Occipital lobe (tissue), 2 donors: Measurements from ENCODE around the gene AMPD2. TPM values are rescaled to one million over a fixed set of nuclear protein-coding genes. Genes with fewer than 3 reads are reported as not detected.

Source experiments
- DNase-seq: peaks from one replicate; lab custom pipeline; 2025; lab: John Stamatoyannopoulos, UW
- total RNA-seq: library from RNA; depleted of rRNA; stranded (reverse); fragments of >200 nt; gene quantifications from one replicate; pipeline ENCODE4 v1.2.3, GENCODE V29; 2014

The AMPD2 gene
- 49.4 TPM for total RNA-seq

DNA sequence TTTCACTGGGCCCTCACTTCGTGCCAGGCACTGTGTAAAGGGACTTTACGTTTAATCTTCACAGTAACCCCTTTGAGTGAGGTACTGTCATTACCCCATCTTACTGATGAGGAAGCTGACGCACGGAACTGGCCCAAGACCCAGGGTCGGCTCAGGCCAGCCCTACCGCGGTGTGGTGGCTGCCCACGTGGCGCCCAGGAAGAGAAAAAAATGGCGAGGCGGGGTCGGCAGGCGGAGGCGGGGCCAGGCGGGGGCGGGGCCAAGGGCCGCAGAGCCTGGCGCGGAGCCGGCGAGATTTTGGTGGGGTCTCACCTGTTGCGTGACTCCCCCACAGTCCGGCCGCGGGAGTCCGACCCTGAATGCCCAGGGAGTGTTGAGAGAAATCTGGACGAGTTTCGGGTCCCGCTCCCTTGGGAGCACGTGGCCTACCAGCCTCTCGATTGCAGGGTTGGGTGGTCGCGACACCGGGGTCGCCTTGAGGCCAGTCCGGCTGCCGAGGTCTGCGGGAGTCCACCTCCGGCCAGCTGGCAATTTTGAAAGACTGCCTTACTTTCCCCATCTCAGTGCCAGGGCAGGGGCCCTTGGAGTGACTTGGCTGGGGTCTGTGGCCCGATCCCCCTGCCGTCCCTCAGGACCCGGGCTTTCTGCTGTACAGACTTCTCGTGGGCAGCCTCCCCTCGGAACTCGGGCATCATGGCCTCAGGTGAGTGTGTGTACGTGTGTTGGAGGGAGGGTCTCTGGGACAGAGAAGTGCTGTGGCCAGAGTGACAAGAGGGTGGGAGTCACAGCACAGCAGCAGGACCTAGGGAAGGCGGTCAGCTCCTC, at the start of gene AMPD2, which contains the start of gene GNAT2:
Gene AMPD2, plus strand, starts transcription at position 262 of the 825 bp plus-strand sequence. CDS start 1,339 bp downstream, outside the sequence.
Gene GNAT2, minus strand, starts transcription at position 41 of the 825 bp plus-strand sequence. CDS start 6,746 bp downstream, outside the sequence.
- no peak for DNase-seq

DNA sequence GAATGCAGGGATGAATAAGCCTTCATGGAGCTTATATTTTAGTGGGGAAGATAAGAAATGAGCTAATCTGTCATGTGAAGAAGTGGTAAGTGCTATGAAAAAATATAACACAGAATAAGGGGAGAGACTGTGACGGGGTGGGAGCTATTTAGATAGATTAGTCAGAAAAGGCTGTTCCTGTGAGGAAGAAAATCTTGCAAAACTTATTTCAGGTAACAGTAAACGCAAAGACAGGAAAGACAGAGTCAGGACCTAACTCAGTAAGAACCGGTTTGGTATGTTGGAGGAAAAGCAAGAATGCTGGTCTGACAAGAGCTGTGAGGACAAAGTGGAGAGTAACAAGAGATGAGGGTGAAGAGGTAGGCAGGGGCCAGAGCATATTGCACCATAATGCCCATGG, 49.2 kb upstream of the AMPD2 start:
- no peak for DNase-seq

DNA sequence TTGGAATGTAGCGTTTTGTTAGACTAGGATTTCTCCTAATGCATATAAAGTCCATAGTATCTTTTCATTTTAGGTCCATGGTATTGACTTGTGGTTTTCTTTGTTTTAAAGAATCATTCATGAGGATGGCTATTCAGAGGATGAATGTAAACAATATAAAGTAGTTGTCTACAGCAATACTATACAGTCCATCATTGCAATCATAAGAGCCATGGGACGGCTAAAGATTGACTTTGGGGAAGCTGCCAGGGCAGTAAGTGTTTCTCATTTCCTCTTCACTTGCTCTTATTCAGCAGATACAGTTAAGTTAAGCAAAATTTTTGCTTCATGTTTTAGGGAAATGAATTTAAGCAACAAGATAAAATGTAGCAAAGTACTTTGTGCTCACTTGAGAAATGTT, 45.9 kb upstream of the AMPD2 start:
- DNase-seq: no peak

DNA sequence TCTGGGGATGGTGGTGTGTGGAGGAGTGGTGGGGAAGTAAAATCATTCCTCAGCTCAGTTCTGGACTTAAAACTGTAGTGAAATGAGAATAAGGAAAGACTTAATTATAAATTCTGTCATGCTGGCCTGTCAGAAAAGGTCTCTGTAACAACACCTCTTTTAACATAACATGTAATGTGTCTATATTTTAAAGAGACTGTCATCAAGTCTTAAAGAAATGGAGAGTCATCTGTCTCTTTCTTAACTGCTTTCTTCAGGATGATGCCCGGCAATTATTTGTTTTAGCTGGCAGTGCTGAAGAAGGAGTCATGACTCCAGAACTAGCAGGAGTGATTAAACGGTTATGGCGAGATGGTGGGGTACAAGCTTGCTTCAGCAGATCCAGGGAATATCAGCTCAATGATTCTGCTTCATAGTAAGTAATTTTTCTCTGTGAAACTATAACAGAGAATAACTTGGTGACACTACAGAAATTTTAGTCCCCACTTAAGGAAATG, 40.6 kb upstream of the AMPD2 start:
- no peak for DNase-seq

DNA sequence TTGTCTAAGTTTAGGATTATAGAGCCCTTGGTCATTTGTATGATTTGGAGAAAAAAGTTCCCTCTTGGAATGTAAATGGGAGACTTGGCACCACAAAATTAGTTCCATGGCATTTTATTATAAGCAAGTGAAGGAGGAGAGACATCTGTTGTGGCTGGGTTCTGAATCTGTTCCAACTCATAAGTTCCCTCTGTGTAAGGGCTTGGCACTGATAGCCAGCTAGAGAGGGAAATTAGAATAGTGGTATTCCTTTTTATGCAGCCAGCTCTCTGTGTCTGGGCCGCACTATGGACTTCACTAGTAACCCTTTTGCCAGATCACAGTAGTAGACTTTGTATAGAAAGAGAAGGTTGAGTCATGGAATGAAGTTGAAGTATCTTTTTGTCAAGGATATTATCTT, 40.1 kb upstream of the AMPD2 start:
- no peak for DNase-seq

DNA sequence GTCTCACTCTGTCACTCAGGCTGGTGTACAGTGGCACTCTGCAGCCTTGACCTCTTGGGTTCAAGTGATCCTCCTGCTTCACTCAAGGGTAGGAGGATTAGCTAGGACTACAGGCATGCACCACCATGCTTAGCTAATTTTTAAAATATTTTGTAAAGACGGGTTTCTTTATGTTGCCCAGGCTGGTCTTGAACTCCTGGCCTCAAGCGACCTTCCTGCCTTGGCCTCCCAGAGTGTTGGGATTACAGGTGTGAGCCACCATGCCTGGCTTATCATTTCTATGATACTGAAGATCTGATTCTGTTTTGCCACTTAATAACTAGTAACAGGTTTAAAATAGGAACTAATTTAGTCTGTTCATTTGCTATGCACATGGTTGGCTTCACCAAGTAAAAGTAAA, 37.6 kb upstream of the AMPD2 start:
- DNase-seq: no peak

DNA sequence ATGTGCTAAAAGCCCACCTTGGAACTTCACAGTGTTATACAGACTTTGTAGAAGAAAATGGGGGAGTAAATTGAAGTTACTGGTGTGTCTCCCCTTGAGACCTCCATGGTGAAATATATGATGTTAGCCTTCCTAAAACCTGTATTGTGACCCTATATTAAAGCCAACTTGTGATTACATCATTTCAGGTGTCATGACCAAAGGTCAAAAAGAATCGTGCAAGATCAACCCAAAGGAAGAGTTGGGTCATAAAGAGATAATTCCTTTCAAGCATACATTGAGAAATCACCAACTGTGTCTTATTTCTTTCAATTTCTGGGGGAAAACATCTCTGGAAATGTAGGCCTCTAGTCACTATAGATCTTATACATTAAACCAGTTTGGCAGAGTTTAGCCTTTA, 34.9 kb upstream of the AMPD2 start:
- no peak for DNase-seq

DNA sequence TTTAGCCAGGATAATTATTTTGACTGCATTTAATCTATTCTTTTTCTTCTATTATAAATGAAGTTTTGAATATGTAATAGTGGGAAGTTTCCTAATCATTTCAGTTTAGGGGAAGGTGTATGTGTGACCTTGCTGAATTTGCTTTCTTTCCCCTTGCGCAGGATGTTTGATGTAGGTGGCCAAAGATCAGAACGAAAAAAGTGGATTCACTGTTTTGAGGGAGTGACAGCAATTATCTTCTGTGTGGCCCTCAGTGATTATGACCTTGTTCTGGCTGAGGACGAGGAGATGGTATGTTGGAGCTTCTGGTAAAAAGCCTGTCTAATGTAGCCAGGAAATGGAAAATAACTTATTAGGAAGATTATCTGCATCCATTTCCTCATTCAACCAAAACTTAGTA, 33.6 kb upstream of the AMPD2 start:
- DNase-seq: no peak

DNA sequence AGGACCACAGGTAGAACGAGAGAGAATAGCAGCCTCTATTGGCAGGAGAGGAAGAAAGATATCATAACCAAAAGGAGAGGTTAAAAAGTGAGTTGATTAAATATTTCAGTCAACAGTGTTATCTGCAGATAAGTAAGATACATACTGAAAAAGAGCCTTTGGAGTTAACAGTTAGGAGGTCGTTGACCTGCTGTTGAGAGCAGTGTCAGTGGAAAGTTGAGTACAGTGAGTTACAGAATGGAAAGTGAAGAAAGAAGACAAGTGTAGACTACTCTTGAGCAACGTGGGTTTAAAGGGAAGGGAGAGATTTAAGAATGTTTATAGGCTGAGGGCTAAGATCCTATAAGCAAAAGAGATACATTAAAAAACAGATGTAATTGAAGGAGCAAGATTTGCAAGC, 30.5 kb upstream of the AMPD2 start:
- no peak for DNase-seq

DNA sequence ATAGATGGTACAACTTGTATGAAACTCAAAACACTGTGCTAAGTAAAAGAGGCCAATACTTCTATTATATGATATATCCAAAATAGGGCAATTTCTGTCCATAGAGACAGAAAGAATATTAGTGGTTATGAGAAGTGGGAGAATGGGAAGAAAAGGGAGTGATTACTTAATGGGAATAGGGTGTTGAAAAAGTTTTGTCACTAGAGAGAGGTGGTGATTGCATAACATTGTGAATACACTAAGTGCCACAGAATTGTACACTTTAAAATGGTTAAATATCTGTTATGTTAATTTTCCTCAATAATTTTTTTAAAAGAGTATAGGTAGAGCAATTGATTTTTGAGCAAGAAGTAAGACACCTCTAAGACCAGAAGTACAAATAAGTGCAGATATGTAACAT, 30.0 kb upstream of the AMPD2 start:
- no peak for DNase-seq

DNA sequence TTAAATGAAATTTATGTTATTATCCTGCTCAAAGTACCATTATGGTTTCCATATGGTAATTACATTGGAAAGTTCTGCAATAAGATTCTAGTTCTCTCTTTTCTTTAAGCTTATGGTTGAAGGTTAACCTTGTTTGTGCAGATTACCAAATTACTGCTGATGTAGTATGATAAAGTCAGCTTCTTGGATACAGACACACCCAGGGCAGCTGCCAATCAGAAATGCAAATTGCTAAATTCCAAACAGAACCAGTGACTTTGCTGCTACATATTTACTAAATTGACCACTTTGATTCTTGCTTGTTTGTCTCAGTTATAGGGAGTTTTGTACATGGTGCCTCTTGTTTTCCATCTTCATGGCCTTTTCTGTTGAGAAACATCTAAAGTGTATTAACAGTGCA, 26.7 kb upstream of the AMPD2 start:
- DNase-seq: no peak

DNA sequence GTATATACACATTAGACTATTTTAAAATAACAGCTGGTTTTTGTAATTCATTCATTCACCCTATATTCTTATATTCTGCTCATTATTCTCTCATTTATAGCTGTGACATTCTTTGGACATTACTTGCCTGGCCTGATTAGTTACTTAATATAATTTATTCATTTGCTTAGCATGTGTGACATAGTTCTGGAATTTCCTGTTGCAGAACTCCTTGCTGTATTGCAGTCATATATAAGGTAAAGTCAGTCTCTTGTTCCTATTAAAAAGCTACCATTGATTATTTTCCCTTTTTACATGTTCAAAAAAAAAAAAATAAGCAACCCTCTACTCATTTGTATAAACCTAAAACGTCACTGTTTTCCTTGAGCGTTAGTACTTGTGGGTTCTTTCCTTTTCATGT, 24.1 kb upstream of the AMPD2 start:
- no peak for DNase-seq

DNA sequence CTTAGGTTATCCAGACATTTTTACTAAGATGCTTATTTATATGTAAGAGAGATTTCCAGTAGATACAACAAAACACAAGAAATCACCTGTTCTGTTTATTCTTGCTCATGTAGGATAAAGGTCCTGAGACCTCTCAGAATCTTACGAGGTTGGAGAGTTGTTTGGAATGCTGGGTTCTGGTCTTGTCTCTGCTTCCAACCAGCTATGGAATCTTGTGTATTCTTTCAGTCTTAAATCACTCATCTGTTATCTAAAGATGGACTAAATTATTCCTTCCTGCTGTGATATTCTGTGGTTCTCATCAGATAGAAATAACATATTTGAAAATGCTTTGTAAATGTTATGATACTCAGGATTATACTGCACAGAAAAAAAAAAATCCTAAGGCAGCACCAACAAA, 21.5 kb upstream of the AMPD2 start:
- no peak for DNase-seq

DNA sequence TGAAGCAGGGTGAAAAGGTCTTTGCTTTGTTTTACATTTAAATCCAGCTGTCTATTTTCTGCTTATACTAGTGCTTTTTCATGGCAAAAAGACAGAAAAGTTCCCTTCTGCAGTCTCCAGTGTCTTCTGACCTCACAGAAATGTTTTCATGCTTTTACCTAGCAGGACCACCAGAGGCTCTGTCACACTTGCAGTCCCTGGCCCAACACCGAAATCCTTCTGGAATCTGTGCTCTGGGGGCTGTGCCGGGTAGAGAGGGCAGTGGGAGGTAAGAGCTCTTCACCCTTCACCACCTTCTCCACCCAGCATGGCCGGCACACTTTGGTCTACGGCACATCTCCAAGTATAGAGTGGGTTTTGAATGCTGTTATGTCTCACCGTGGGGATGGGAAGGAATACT, 21.0 kb upstream of the AMPD2 start:
- DNase-seq: no peak

DNA sequence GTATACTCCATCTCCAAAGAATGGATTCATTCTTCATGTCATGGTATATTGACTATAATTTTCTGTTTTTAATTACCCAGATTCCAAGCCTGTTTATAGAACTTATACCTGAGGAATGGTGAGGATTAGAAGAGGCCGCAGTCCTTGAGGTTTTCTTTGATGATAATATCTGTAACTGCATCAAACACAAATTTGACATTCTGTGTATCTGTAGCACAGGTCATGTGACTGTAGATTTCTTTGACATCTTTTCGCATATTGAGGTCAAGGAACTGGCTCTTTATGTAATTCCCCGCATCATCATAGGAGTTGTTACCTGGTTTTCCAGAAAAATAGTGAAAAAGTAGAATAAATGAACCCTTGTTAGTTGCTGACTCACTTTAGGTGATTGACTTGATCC, 16.4 kb upstream of the AMPD2 start:
- DNase-seq: no peak

DNA sequence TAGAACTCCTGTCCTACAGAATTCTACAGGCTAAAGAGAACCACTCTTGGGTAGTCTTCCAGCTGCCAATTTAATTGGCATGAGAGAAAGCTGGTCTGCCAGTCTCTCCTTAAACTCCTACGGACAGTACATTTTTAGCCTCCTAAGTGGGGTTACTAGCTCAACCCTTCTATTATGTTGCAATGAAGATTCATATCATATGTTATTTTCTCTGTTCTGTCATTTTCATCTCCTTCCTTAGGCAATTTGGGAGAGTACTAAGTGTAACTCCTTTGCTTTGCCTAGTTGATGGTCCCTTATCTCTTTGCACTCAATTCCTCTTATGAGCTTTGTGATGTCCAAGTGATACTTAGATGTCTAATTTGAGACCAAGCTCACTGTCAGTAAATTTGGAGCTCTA, 14.3 kb upstream of the AMPD2 start:
- DNase-seq: no peak

DNA sequence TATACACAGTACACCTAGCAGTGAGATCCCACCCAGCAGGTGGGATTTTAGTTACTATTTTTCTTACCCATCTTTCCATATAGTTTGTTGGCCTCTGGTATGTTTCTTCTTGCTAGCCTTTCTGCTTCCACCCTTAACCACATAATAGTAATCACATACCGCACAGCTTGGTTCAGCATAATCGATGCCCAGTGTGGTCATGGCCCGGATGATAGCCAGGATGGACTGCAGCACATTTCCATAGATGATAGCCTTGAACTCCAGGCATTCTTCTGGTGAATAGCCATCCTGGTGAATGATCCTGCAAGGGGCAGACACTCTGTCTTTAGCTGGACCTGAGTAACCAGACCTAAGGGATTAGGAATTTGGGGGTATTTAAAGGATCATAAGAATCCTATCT, 9.8 kb upstream of the AMPD2 start:
- DNase-seq: no peak

DNA sequence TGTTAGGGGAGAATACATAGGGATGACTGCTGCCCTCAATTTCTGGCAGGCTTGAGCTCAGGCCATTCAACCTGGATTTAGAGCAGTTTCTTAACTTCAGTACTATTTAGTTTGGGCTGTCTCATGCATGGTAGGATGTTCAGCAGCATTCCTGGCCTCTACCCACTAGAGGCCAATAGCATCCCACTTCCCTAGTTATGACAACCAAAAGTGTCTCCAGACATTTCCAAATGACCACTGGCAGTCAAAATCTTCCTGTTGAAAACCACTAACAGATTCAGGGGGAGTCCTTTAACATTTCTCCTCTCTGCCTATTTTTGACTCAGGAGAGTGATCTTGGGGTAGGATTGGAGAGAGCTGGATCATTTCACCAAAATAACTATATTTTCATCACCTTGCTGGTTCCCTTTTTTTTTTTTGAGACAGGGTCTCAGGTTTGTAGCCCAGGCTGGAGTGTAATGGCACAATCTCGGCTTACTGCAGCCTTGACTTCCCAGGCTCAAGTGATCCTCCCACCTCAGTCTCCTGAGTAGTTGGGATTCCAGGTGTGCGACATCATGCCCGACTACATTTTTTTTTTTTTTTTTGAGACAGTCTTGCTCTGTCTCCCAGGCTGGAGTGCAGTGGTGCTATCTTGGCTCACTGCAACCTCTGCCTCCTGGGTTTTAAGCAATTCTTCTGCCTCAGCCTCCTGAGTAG, 8.9 kb upstream of the AMPD2 start:
- no peak for DNase-seq

DNA sequence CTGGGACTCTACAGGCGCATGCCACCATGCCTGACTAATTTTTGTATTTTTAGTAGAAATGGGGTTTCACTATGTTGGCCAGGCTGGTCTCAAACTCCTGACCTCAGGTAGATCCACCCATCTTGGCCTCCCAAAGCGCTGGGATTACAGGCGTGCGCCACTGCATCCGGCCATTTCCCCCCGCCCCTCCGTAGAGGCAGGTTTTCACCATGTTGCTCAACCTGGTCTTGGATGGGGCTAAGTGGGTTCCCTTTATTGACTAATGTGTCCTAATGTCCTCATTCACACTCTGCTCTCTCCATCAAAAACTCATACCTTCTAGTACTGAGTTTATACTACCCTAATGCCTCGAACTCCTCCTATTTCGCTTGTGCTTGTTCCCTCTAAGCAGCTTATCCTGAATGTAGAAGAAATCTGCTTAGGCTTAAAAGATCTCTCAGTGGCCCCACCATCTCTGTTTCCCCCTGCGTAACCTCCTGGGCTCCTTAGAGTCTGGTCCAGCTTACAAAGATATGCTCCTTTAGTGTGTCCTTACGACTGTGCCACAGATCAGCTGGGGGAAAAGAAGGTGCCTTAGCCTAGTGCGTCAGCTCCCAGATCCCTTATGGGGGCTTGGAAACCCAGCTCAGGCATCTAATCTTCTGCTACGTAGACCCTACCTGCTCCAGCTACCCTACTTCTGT, 8.2 kb upstream of the AMPD2 start:
- no peak for DNase-seq

DNA sequence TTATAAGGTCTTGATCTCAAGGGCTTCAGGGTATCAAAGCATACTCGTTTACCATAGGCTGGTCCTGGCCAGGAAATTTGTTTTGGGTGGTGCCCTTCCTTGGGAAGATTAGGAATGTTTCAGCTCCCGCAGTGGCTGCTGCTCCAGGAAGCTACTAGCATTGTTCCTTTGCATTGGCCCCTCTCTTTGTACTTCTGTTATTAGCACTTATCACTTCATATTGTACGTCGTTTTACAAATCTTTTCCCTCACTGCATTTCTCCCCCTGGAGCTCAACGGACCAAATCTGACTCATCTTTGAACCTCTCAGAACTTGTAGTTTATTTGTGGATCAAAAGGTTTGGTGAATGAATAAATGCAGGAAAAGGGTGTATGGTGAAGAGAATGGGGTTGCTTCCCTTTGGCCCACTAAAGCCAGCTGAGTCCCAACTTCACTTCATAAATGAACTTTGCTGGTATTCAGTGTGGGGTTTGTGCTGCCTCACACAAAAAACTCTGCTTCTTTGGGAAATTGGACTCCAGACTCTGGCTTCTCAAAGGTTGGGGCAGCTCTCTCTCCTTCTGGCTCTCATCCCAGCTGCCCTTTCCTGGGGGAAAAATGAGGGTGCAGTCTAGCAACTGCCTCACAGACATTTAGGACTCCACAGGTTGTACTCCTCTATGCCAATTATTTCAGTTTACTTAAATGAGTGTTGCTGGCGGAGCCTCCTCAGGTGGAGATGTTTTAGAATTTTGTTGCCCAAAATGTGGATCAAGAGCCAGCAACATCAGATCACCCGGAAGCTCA, 6.1 kb upstream of the AMPD2 start:
- no peak for DNase-seq

DNA sequence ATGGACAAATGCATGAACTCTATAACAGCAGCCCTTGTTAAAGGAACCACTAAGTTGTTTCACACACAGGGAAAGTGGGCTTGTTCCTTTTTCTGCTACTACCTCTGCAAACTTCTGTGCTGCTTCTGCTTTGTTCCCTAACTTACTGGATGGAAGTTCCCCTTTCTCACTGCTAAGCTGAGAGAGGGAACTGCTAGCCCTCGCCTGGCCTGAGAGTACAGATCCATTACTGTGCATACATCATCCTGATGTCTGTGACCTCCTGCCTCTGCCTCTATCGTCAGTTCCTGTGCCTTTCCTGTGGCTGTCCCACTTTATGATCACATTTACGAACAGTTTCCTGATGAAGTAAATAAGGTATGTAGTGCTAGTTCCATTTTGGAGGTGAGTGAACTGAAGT, 3.8 kb upstream of the AMPD2 start:
- DNase-seq: no peak
